Upper lobe of left lung (tissue), 4 donors: ENCODE results near the gene ITGA1.

Experiments used
- EP300 ChIP-seq, 4 donors: sonication (generic); formaldehyde crosslinking; IDR thresholded peaks; one replicate each; pipeline ENCODE4 v1.5.1; 2017; ENCODE audit warnings: antibody characterized with exemption in 4 of 4, control low read depth in 2 of 4
- TF ChIP-seq, protein P1 (sequence below), 6 experiments: fragments of 450-650 bp in 4 of 6; fragments of 200-600 bp in 2 of 6; sonication (generic) in 2 of 6; IDR thresholded peaks; one replicate each; pipeline ENCODE4 v1.5.1; 2016 to 2019; ENCODE audit warnings: antibody characterized with exemption in 6 of 6

DNA sequence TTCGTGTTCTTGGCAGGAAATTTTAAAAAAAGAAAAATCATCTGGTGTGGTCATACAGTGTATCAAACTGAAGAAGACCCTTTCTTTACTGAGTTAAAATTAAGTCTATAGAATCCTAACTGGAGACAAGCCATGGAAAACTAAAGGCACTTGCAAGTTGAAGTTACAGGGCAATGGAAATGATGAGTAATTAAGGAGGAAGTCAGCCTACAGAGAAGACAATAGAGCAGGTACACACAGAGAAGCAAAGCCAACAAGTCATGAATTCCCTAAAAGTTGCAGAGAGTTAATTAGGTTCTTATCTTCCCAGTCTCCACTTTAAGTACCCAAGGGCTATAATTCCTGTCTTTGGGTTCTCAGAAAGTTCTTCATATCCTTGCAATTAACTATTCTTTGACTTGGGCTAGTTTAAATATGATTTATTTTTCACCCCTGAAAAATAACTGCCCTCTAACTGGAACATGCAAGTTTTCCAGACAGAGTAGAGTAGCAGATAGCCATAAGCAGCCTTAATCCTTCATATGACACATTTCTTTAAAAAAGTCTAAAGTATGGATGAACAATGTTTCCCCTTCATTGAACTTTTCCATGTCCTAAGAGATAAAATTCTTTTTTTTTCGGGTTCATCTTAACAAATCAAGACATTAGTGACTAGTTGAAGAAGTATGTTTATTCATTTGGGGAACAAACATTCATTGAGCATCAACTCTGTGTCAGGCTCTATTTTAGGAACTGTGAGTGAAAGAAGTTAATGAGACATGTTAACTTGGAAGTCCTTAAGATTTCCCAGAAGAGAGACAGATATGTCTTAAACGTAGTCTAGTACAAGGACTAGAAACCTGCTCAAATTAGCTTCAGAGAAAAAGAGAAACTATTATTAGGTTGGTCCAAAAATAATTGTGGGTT, 196.3 kb downstream of the ITGA1 start:
- TF ChIP-seq, protein P1, sequence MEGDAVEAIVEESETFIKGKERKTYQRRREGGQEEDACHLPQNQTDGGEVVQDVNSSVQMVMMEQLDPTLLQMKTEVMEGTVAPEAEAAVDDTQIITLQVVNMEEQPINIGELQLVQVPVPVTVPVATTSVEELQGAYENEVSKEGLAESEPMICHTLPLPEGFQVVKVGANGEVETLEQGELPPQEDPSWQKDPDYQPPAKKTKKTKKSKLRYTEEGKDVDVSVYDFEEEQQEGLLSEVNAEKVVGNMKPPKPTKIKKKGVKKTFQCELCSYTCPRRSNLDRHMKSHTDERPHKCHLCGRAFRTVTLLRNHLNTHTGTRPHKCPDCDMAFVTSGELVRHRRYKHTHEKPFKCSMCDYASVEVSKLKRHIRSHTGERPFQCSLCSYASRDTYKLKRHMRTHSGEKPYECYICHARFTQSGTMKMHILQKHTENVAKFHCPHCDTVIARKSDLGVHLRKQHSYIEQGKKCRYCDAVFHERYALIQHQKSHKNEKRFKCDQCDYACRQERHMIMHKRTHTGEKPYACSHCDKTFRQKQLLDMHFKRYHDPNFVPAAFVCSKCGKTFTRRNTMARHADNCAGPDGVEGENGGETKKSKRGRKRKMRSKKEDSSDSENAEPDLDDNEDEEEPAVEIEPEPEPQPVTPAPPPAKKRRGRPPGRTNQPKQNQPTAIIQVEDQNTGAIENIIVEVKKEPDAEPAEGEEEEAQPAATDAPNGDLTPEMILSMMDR (IDR thresholded peaks at IDR 0.05) = no peak
- no peak for TF ChIP-seq EP300 (IDR thresholded peaks at IDR 0.05)
